NCI-H82 treated with DMSO at 0.1 percent for 48 hours (cell line): Measurements from ENCODE around the gene PHF2.

ENCODE experiments used
- DNase-seq: peaks from one replicate; lab custom pipeline; 2025; ENCODE audit not compliant: unreplicated experiment; lab: John Stamatoyannopoulos, UW

The PHF2 gene

GRCh38 chr9:93599571-93600403, 23.4 kb downstream of the PHF2 start:
- DNase-seq: no peak

GRCh38 chr9:93600504-93600903, 24.1 kb downstream of the PHF2 start:
- no peak for DNase-seq

- DNase-seq: no peak
Observed at GRCh38 chr9:93601063-93601462, 24.7 kb downstream of the PHF2 start.

GRCh38 chr9:93601666-93602065, 25.3 kb downstream of the PHF2 start:
- no peak for DNase-seq

DNA sequence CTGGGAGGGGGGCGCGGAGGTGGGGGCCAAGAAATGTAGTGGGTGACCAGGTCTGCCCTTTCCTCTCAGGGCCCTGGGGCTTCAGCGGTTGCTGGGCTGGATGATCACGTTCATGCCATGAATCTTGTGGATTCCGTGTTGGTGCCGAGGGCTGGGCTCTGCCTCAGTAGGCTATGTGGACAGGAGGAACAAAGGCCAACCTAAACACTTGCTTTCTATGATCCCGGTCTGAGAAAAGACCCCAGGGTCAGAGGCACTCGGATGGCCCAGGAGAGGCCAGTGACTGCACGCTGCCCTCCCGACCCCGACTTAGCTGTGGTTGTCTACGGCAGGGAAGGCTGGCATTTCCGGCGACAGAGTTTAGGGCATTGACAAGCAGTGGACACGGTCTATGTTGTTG, 26.6 kb downstream of the PHF2 start:
- no peak for DNase-seq

GRCh38 chr9:93603906-93604326, 27.5 kb downstream of the PHF2 start:
- no peak for DNase-seq

DNA sequence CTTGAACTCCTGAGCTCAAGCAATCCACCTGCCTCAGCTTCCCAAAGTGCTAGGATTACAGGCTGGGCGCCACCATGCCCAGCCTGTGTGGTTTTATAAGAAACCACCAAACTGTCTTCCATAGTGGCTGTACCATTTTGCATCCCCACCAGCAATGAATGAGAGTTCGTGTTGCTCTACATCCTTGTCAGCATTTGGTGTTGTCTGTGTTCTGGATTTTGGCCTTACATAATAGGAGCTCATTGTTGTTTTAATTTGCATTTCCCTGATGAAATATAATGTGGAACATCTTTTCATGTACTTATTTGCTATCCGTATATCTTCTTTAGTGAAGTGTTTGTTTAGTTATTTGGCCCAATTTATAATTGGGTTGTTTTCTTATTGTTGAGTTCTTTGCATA, 29.8 kb downstream of the PHF2 start:
- no peak for DNase-seq

GRCh38 chr9:93610206-93610605, 33.8 kb downstream of the PHF2 start:
- DNase-seq: no peak

DNA sequence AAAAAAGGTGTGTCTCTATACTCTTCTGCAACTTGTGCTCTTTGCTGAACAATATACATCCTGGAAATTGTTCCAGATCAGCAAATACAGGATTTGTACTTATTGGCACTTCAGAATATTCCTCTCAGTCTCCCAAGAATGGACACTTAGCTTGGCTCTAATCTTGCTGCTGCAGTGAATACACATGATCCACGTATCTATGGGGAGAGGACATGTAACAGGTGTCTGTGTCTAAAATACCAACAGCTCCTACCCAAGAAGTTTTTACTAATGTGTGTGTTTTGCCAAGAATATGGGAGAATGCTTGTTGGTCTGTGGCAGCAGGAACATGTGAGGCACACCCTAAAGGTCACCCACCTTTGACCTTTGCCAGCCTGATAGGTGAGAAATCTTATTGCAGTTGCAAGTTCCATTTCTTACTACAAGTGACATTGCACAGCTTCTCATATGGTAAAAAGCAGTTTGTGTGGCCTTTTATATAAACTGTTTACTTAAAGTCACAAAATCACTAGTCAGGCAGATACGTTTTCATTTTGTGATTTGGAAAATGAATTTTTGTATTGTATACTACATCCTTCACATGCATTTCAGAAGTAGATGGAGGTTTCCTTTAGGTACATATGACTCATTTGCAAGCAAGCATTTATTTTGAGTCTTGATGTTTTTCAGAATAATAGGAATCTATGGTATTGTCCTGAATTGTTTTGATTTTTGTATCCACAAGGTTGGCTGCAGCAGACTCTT, 35.8 kb downstream of the PHF2 start:
- DNase-seq: no peak

- DNase-seq: no peak
Observed at GRCh38 chr9:93612796-93613154, 36.4 kb downstream of the PHF2 start.

DNA sequence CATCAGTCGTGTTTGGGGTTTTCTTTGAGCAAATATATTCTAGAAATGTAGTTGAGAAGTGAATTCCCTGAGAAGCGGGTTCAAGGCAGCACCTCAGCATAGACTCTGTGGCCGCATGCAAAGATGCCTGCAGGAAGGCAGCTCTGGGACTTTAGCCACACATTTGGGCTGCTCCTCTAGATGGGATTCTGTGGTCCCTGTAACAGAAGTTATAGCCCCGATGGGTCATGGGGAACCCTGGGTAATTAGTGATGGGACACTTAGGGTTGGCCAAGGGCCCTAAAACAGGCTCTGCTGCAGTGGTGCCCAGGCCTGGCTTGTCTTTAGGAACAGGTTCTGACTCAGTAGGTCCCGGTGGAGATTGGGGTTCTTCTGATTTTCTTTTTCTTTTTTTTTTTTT, 36.8 kb downstream of the PHF2 start:
- DNase-seq: no peak

DNA sequence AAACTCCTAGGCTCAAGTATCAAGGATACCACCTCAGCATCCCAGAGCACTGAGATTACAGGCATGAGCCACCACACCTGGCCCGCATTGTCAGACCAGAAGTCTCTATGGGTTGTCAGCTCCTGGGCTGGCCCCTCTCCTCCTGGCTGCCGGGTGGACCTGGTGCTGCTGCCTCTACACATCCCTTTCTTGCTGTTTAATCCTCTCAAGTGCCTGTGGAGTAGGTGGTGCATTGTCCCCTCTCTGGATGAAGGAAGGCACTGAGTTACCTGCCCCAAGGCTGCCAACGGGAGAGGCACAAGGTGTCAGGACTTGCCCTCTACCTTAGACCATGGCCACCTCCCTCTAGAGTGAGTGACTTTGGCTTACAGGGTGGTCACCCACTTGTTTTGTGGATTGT, 37.4 kb downstream of the PHF2 start:
- DNase-seq: no peak

- DNase-seq: no peak
Observed at GRCh38 chr9:93614830-93615468, 38.6 kb downstream of the PHF2 start.

GRCh38 chr9:93616044-93616443, 39.7 kb downstream of the PHF2 start:
- DNase-seq: no peak

GRCh38 chr9:93617273-93617672, 40.9 kb downstream of the PHF2 start:
- no peak for DNase-seq

- no peak for DNase-seq
Observed at GRCh38 chr9:93619272-93619775, 42.9 kb downstream of the PHF2 start.

GRCh38 chr9:93620041-93620506, 43.7 kb downstream of the PHF2 start:
- DNase-seq: no peak

DNA sequence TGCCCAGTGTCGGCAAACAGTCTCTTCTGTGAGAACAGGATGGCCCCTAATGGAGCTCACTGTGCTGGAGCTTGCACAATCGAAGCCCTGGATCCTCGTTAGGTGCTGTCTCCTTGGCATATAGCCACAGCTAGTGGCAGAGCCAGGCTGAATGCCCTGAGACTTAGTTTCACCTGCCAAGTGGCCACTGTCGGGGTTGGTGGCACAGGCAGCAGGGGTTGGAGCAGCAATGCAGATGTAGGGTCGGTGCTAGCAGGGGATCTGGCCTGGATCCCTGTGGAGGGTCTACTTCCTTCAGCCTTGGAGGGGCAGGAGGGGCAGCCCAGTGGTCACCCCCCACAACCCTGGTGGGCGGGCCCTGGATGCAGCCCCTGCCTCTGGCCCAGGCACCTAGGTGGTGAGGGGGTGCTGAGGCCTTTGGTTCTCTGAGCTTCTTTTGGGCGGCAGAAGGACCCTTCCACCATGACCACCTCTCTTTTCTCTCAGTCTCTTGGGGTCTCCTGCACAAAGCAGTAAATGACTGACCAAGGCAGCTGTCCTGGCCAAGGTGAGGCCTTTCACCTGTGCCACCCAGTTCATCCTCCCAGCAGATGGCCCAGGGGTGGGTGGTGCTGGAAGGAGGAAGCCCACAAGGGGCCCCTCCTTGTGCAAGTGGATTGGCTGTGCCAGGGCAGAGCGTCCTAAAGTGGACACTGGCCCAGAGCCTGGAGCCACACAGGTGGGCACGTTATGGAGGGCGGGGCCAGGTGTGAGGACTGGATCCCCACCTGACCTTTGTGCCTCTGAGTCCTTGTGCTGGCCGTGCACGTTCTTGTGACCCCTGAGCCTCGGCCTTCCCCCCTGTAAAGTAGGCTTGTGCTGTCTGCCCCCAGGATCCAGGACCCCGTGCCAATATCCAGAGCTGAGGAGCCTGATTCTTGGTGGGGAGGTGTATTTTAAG, 44.8 kb downstream of the PHF2 start:
- no peak for DNase-seq

DNA sequence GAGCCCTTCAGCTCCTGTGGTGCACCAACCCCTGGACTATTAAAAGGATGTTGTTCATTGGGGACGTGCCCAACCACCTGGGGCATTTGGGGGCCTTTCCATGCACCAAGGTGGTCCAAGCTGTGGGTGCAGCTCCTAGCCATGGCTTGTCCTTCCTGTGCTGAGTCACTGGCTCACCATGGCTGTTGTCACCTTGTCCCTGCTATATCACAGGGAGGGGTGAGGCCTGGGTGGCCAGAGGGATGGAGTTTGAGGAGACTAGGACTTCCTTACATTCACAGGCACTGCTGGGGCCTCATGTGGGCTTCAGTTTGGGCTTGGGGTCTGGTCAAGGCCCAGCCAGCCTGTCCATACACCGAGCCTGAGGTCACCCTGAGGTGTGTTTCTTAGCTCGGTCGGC, 45.5 kb downstream of the PHF2 start:
- no peak for DNase-seq

- DNase-seq: no peak
Observed at GRCh38 chr9:93622691-93623090, 46.3 kb downstream of the PHF2 start.

DNA sequence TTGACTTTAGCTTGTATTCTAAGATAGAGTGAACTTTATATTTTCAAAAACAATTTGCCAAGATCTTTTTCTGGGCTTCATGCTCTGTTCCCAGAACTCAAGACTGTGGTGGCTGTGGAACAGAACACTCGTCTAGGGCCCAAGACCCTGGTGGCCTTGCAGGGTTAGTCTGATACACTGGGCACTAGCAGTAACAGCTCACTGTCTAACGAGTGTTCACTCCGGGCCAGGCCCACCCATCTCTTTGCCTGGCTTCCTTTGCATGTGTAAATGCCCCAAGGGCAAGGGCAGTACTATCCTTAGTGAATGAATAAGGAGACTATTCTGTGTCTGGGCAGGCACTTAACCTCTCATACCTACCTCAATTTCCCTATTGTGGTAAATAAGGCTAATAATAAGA, 47.4 kb downstream of the PHF2 start:
- DNase-seq: no peak
